SHP77 (cell line): ENCODE data around the gene RAB7A.
"Not testable (repeated sequence)": the region's sequence is repeated elsewhere in the genome, so short reads cannot be mapped to it uniquely, and the experiment has no call there.

Source experiments
- DNase-seq, 2 experiments: peaks; one replicate each; lab custom pipeline; 2025; lab: John Stamatoyannopoulos, UW

The RAB7A gene

GRCh38 chr3:128760042-128760441 lies 34.1 kb downstream of the RAB7A start:
- no peak for DNase-seq

- DNase-seq: no peak
These were observed 34.9 kb downstream of the RAB7A start for GRCh38 chr3:128760881-128761280.

- no peak for DNase-seq
These were observed 35.4 kb downstream of the RAB7A start for GRCh38 chr3:128761392-128761791.

GRCh38 chr3:128763967-128764366 lies 38.0 kb downstream of the RAB7A start:
- no peak for DNase-seq

GRCh38 chr3:128764863-128765262 lies 38.9 kb downstream of the RAB7A start:
- no peak for DNase-seq

- no peak for DNase-seq
These were observed 41.2 kb downstream of the RAB7A start for GRCh38 chr3:128767094-128767750.

- no peak for DNase-seq
These were observed 42.5 kb downstream of the RAB7A start for GRCh38 chr3:128768471-128768870.

- DNase-seq: no peak
These were observed 44.4 kb downstream of the RAB7A start for GRCh38 chr3:128770387-128770786.

- not testable (repeated sequence) for DNase-seq
These were observed 47.2 kb downstream of the RAB7A start for GRCh38 chr3:128773189-128773588.

GRCh38 chr3:128773592-128773991 lies 47.6 kb downstream of the RAB7A start:
- DNase-seq: not testable (repeated sequence)

GRCh38 chr3:128775241-128775640 lies 49.3 kb downstream of the RAB7A start:
- no peak for DNase-seq

GRCh38 chr3:128775906-128776542 lies 50.0 kb downstream of the RAB7A start:
- DNase-seq: no peak

- no peak for DNase-seq
These were observed 54.3 kb downstream of the RAB7A start for GRCh38 chr3:128780101-128780837.

GRCh38 chr3:128781164-128781563 lies 55.2 kb downstream of the RAB7A start:
- DNase-seq: no peak

GRCh38 chr3:128782282-128783146 lies 56.5 kb downstream of the RAB7A start:
- no peak for DNase-seq

- DNase-seq: no peak
These were observed 57.8 kb downstream of the RAB7A start for GRCh38 chr3:128783774-128784173.

- DNase-seq: no peak
These were observed 58.2 kb downstream of the RAB7A start for GRCh38 chr3:128784232-128784631.

- DNase-seq: no peak
These were observed 58.9 kb downstream of the RAB7A start for GRCh38 chr3:128784843-128785242.

GRCh38 chr3:128786434-128787020 lies 60.5 kb downstream of the RAB7A start:
- DNase-seq: no peak

GRCh38 chr3:128787256-128788253 lies 61.6 kb downstream of the RAB7A start:
- DNase-seq: no peak
